Measurements from ENCODE around the gene TAF3.

The TAF3 gene

GRCh38 chr10:8056871-8057331, 238.6 kb downstream of the TAF3 start:
- Histone ChIP-seq H4K20me1 (ENCODE audit: insufficient read depth, low read length) (peaks cover 42% of the 10 kb centered on the region), H3K9me3 (ENCODE audit: insufficient read depth, low read length, severe bottlenecking) (no peaks in the 10 kb centered on the region), H3K27ac (ENCODE audit: low read length) (peak overlapping the region; percentile 95), H3K9ac (ENCODE audit: low read depth, low read length) (peak overlapping the region; percentile 94), H3K36me3 (ENCODE audit: insufficient read depth, low read length) (peaks cover 62% of the 10 kb centered on the region), H2AFZ (ENCODE audit: low read depth, low read length) (no peak overlapping the region), H3K4me2 (ENCODE audit: insufficient read depth, low read length) (peak overlapping the region; percentile 70), H3K79me2 (ENCODE audit: insufficient read depth, low read length) (peaks cover 83% of the 10 kb centered on the region), H3K27me3 (ENCODE audit: insufficient read depth, low read length, poor library complexity) (no peaks in the 10 kb centered on the region), H3K4me3 (ENCODE audit: low read depth in 1 of 2, low read length in 2 of 2) (peak overlapping the region; percentile 32 to 65), H3K4me1 (ENCODE audit: insufficient read depth, low read length) (peaks cover 55% of the 10 kb centered on the region)
- DNase-seq: peak; percentile 64
- ATAC-seq (ENCODE audit: insufficient read depth, low read depth): no peak
- TF ChIP-seq CTCF (IDR thresholded peaks at IDR 0.05; ENCODE audit: borderline replicate concordance, extremely low read depth, low read length, poor library complexity, severe bottlenecking) (peak; percentile 53), EZH2 (IDR thresholded peaks at IDR 0.05; ENCODE audit: borderline replicate concordance, low read depth, low read length, severe bottlenecking) (no peak)

- H3K27ac ChIP-seq (ENCODE audit: low read length): peak overlapping the region; percentile 95
- no peak for ATAC-seq (ENCODE audit: insufficient read depth, low read depth)
- DNase-seq: no peak
- peaks cover 49% of the 10 kb centered on the region for H4K20me1 ChIP-seq (ENCODE audit: insufficient read depth, low read length)
- peaks cover 70% of the 10 kb centered on the region for H3K36me3 ChIP-seq (ENCODE audit: insufficient read depth, low read length)
- TF ChIP-seq EZH2 (IDR thresholded peaks at IDR 0.05; ENCODE audit: borderline replicate concordance, low read depth, low read length, severe bottlenecking): no peak
- no peak for TF ChIP-seq CTCF (IDR thresholded peaks at IDR 0.05; ENCODE audit: borderline replicate concordance, extremely low read depth, low read length, poor library complexity, severe bottlenecking)
- H3K27me3 ChIP-seq (ENCODE audit: insufficient read depth, low read length, poor library complexity): no peaks in the 10 kb centered on the region
- peak overlapping the region; percentile 94 for H3K9ac ChIP-seq (ENCODE audit: low read depth, low read length)
- peak overlapping the region; percentile 32 to 65 for H3K4me3 ChIP-seq (ENCODE audit: low read depth in 1 of 2, low read length in 2 of 2)
- no peaks in the 10 kb centered on the region for H3K9me3 ChIP-seq (ENCODE audit: insufficient read depth, low read length, severe bottlenecking)
- H3K4me2 ChIP-seq (ENCODE audit: insufficient read depth, low read length): peak overlapping the region; percentile 70
- H3K4me1 ChIP-seq (ENCODE audit: insufficient read depth, low read length): peaks cover 63% of the 10 kb centered on the region
- H3K79me2 ChIP-seq (ENCODE audit: insufficient read depth, low read length): peaks cover 91% of the 10 kb centered on the region
- H2AFZ ChIP-seq (ENCODE audit: low read depth, low read length): no peak overlapping the region
Observed at GRCh38 chr10:8057636-8058273, 239.4 kb downstream of the TAF3 start.

- Histone ChIP-seq H3K9me3 (ENCODE audit: insufficient read depth, low read length, severe bottlenecking) (no peaks in the 10 kb centered on the region), H3K27ac (ENCODE audit: low read length) (peak overlapping the region; percentile 95), H3K4me2 (ENCODE audit: insufficient read depth, low read length) (peak overlapping the region; percentile 70), H2AFZ (ENCODE audit: low read depth, low read length) (no peak overlapping the region), H3K4me1 (ENCODE audit: insufficient read depth, low read length) (peaks cover 65% of the 10 kb centered on the region), H3K9ac (ENCODE audit: low read depth, low read length) (peak overlapping the region; percentile 94), H3K27me3 (ENCODE audit: insufficient read depth, low read length, poor library complexity) (no peaks in the 10 kb centered on the region), H3K4me3 (ENCODE audit: low read depth in 1 of 2, low read length in 2 of 2) (peak overlapping the region; percentile 18 to 65; a peak in 3 of 4 replicates), H3K36me3 (ENCODE audit: insufficient read depth, low read length) (peaks cover 78% of the 10 kb centered on the region), H3K79me2 (ENCODE audit: insufficient read depth, low read length) (peaks cover 98% of the 10 kb centered on the region), H4K20me1 (ENCODE audit: insufficient read depth, low read length) (peaks cover 56% of the 10 kb centered on the region)
- DNase-seq: no peak
- TF ChIP-seq CTCF (IDR thresholded peaks at IDR 0.05; ENCODE audit: borderline replicate concordance, extremely low read depth, low read length, poor library complexity, severe bottlenecking): no peak
- TF ChIP-seq EZH2 (IDR thresholded peaks at IDR 0.05; ENCODE audit: borderline replicate concordance, low read depth, low read length, severe bottlenecking): no peak
- ATAC-seq (ENCODE audit: insufficient read depth, low read depth): no peak
Observed at GRCh38 chr10:8058274-8059111, 240.2 kb downstream of the TAF3 start.

All from DND-41 (cell line).